Measurements from ENCODE around the gene CKLF.
"Not testable (repeated sequence)": the region's sequence is repeated elsewhere in the genome, so short reads cannot be mapped to it uniquely, and the experiment has no call there.

CKLF gene

GRCh38 chr16:66592814-66593213 lies 40.4 kb downstream of the CKLF start:
- FAIRE-seq (no peak), DNase-seq (ENCODE audit: insufficient read length) (no peak)
- TF ChIP-seq POLR2AphosphoS5 (IDR thresholded peaks at IDR 0.05; ENCODE audit: low read depth, low read length), result no peak
- TF ChIP-seq POLR2A (IDR thresholded peaks at IDR 0.05; ENCODE audit: low read depth, low read length), result no peak
- TF ChIP-seq TAF1 (IDR thresholded peaks at IDR 0.05; ENCODE audit: borderline replicate concordance, low read depth, low read length), result no peak

DNA sequence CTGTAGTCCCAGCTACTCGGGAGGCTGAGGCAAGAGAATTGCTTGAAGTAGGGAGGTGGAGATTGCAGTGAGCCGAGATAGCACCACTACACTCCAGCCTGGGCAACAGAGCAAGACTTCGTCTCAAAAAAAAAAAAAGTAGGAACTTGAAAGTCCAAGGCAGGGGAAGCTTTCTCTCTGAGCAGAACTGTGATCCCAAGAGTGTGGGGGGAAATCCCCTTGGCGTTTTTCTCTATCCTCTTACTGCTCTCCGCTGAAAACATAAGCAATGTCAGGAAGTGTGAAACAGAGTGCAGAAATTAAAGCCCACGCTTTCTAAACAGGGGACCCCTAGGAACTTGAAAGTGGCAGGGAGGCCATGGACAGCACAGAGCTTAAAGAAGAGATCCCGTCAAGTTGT lies 42.4 kb downstream of the CKLF start:
- DNase-seq (ENCODE audit: insufficient read length) (no peak), FAIRE-seq (no peak)
- TF ChIP-seq POLR2A (IDR thresholded peaks at IDR 0.05; ENCODE audit: low read depth, low read length), result no peak
- TF ChIP-seq TAF1 (IDR thresholded peaks at IDR 0.05; ENCODE audit: borderline replicate concordance, low read depth, low read length), result no peak
- no peak for TF ChIP-seq POLR2AphosphoS5 (IDR thresholded peaks at IDR 0.05; ENCODE audit: low read depth, low read length)

GRCh38 chr16:66596559-66596958 lies 44.2 kb downstream of the CKLF start:
- not testable (repeated sequence) for FAIRE-seq

DNA sequence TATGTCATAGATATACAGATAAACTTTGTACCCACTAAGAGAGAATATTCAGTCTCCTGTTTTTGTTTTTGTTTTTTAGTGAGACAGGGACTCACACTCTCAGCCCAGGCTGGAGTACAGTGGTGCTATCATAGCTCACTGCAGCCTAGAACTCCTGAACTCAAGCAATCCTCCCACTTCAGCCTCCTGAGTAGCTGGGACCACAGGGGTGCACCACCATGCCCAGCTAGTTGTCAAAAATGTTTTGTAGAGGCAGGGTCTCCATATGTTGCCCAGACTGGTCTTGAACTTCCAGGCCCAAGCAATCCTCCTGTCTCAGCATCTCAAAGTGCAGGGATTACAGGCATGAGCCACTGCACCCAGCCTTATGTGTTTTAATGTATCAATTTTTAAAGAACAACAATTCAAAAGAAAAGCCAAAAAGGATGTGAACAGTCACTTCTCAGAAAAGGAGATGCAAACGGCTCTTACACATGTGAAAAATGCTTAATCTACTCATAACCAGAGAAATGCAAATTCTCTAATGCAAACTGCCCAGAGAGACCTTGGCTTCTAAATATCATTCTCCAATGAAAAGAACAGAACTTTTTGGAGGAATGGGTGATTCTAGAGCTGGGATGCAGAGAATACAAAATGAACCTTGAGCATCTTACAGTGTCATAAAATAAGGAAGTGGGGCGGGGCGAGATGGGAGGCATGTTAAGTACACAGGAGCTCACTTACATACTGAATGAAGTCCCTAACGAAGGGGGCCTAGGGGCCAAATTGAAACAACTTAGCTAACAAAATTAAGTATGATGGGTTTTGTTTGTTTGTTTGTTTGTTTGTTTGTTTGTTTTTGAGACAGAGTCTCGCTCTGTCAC lies 44.8 kb downstream of the CKLF start:
- no peak for TF ChIP-seq POLR2AphosphoS5 (IDR thresholded peaks at IDR 0.05; ENCODE audit: low read depth, low read length)
- no peak for TF ChIP-seq TAF1 (IDR thresholded peaks at IDR 0.05; ENCODE audit: borderline replicate concordance, low read depth, low read length)
- no peak for TF ChIP-seq POLR2A (IDR thresholded peaks at IDR 0.05; ENCODE audit: low read depth, low read length)
- no peak for DNase-seq (ENCODE audit: insufficient read length)

More at GRCh38 chr16:66596559-66596958, 44.2 kb downstream of the CKLF start:
- not testable (repeated sequence) for DNase-seq (ENCODE audit: insufficient read length)

GRCh38 chr16:66598111-66598510 lies 45.7 kb downstream of the CKLF start:
- TF ChIP-seq TAF1 (IDR thresholded peaks at IDR 0.05; ENCODE audit: borderline replicate concordance, low read depth, low read length) (no peak), POLR2A (IDR thresholded peaks at IDR 0.05; ENCODE audit: low read depth, low read length) (no peak)
- DNase-seq (ENCODE audit: insufficient read length), result no peak
- FAIRE-seq, result no peak

More for the DNA sequence above, 44.8 kb downstream of the CKLF start:
- no peak for FAIRE-seq

- no peak for FAIRE-seq
- TF ChIP-seq TAF1 (IDR thresholded peaks at IDR 0.05; ENCODE audit: borderline replicate concordance, low read depth, low read length) (no peak), POLR2A (IDR thresholded peaks at IDR 0.05; ENCODE audit: low read depth, low read length) (no peak), POLR2AphosphoS5 (IDR thresholded peaks at IDR 0.05; ENCODE audit: low read depth, low read length) (no peak)
- no peak for DNase-seq (ENCODE audit: insufficient read length)
Measured at GRCh38 chr16:66599726-66600125, 47.4 kb downstream of the CKLF start.

DNA sequence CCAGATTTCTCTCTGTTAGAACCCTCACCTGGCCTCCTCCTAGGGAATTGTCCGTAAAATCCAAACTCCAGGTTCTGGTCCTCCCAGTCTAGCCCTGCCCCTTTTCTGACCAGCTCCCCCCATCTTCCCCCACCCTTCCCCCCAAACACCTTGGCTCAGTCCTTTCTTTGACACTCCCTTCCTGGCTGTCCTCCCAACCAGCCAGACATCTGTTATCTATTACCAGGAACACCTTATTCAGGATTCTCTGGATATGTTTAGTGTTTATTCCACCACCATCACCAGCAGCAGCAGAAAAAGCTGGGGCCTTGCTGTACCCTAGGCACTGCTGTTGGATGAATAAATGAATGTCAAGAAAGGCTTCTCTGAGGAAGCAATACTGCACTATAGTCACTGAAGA lies 48.1 kb downstream of the CKLF start:
- TF ChIP-seq TAF1 (IDR thresholded peaks at IDR 0.05; ENCODE audit: borderline replicate concordance, low read depth, low read length) (no peak), POLR2AphosphoS5 (IDR thresholded peaks at IDR 0.05; ENCODE audit: low read depth, low read length) (no peak), POLR2A (IDR thresholded peaks at IDR 0.05; ENCODE audit: low read depth, low read length) (no peak)
- FAIRE-seq (no peak), DNase-seq (ENCODE audit: insufficient read length) (no peak)

GRCh38 chr16:66601471-66601870 lies 49.1 kb downstream of the CKLF start:
- FAIRE-seq (no peak), DNase-seq (ENCODE audit: insufficient read length) (no peak)
- TF ChIP-seq POLR2A (IDR thresholded peaks at IDR 0.05; ENCODE audit: low read depth, low read length) (no peak), TAF1 (IDR thresholded peaks at IDR 0.05; ENCODE audit: borderline replicate concordance, low read depth, low read length) (no peak), POLR2AphosphoS5 (IDR thresholded peaks at IDR 0.05; ENCODE audit: low read depth, low read length) (no peak)

- DNase-seq (ENCODE audit: insufficient read length) (peak; percentile 56), FAIRE-seq (peak; percentile 93)
- TF ChIP-seq TAF1 (IDR thresholded peaks at IDR 0.05; ENCODE audit: borderline replicate concordance, low read depth, low read length), result no peak
- peak; percentile 57; the same call in 1 of the 2 replicates for TF ChIP-seq POLR2A (IDR thresholded peaks at IDR 0.05; ENCODE audit: low read depth, low read length)
- TF ChIP-seq POLR2AphosphoS5 (IDR thresholded peaks at IDR 0.05; ENCODE audit: low read depth, low read length), result no peak
Measured at GRCh38 chr16:66603537-66604375, 51.4 kb downstream of the CKLF start.

- DNase-seq (ENCODE audit: insufficient read length) (peak; percentile 73), FAIRE-seq (no peak)
- TF ChIP-seq POLR2AphosphoS5 (IDR thresholded peaks at IDR 0.05; ENCODE audit: low read depth, low read length) (no peak), TAF1 (IDR thresholded peaks at IDR 0.05; ENCODE audit: borderline replicate concordance, low read depth, low read length) (no peak), POLR2A (IDR thresholded peaks at IDR 0.05; ENCODE audit: low read depth, low read length) (no peak; the same call in 1 of the 2 replicates)
Measured at GRCh38 chr16:66604376-66605176, 52.2 kb downstream of the CKLF start, which contains the start of gene CMTM3. Gene CMTM3 (plus strand): TSS chr16:66604704. CDS start chr16:66604806, 102 bp downstream.
